RWPE1 (cell line): Measurements from ENCODE around the gene COLQ.
"Not testable (repeated sequence)": the region's sequence is repeated elsewhere in the genome, so short reads cannot be mapped to it uniquely, and the experiment has no call there.

Experiments
- CTCF ChIA-PET: fragments of 350-600 bp; sonication (Branson Sonifier 250); formaldehyde crosslinking; extraction: SDS; loops from one replicate; lab custom pipeline; 2021; lab: Yijun Ruan, JAX
- POLR2A ChIA-PET: fragments of 400-600 bp; formaldehyde crosslinking; extraction: SDS; loops from one replicate; lab custom pipeline; 2020; ENCODE audit warnings: antibody characterized with exemption; ENCODE audit not compliant: low non-redundant PET; lab: Yijun Ruan, JAX
- DNase-seq: peaks from one replicate; pipeline ENCODE4 v3.0.0; 2012; ENCODE audit warnings: low spot score
- H3K27ac ChIP-seq: fragments of 450-650 bp; 2 replicates; pipeline ENCODE4 v1.5.1; 2017
- TF ChIP-seq, protein P1 (sequence below): fragments of 450-650 bp; conservative IDR thresholded peaks from 2 replicates; pipeline ENCODE4 v1.5.1; 2017; ENCODE audit warnings: low read depth, mild to moderate bottlenecking

The COLQ gene

DNA sequence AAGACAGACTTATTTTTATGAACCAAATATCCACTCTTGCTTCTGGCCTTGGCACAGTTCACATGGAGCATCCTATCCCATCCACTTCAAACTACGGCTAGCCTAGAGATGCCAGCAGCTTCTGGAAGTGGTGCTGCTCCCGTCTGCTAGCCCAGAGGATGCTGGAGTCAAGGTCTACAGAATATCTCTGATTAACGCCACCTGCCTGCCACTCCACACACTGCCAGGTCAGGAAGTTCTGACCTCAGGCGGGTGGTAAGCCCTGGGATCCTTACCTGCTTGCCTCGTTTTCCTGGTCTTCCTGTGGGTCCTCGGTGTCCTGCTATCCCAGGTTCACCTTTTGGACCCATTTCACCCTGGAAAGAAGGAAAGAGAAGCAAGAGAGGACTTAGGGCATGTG lies 51.2 kb downstream of the COLQ start:
- CTCF ChIA-PET, result no interaction called here
- POLR2A ChIA-PET, result no interaction called here
- peak; percentile 10 for DNase-seq
- TF ChIP-seq, protein P1, sequence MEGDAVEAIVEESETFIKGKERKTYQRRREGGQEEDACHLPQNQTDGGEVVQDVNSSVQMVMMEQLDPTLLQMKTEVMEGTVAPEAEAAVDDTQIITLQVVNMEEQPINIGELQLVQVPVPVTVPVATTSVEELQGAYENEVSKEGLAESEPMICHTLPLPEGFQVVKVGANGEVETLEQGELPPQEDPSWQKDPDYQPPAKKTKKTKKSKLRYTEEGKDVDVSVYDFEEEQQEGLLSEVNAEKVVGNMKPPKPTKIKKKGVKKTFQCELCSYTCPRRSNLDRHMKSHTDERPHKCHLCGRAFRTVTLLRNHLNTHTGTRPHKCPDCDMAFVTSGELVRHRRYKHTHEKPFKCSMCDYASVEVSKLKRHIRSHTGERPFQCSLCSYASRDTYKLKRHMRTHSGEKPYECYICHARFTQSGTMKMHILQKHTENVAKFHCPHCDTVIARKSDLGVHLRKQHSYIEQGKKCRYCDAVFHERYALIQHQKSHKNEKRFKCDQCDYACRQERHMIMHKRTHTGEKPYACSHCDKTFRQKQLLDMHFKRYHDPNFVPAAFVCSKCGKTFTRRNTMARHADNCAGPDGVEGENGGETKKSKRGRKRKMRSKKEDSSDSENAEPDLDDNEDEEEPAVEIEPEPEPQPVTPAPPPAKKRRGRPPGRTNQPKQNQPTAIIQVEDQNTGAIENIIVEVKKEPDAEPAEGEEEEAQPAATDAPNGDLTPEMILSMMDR, result no peak
- H3K27ac ChIP-seq, result no peak overlapping the region

- CTCF ChIA-PET, result interaction anchor here (0.5 to 0.6 kb wide), 2 partner anchors 46 to 223 kb away, joined by 3 to 4 read pairs; no protein-coding TSS in a partner anchor
- TF ChIP-seq, protein P1, result no peak
- POLR2A ChIA-PET, result no interaction called here
Measured at GRCh38 chr3:15467227-15468181, 54.0 kb downstream of the COLQ start.

GRCh38 chr3:15465876-15466585 lies 55.5 kb downstream of the COLQ start:
- TF ChIP-seq, protein P1, result no peak
- POLR2A ChIA-PET, result no interaction called here
- CTCF ChIA-PET, result interaction anchor here (0.7 kb wide), 1 partner anchor 75 kb away, joined by 3 read pairs; no protein-coding TSS in a partner anchor
- DNase-seq, result no peak
- H3K27ac ChIP-seq, result no peak overlapping the region

More at GRCh38 chr3:15467227-15468181, 54.0 kb downstream of the COLQ start:
- no peak overlapping the region for H3K27ac ChIP-seq
- no peak for DNase-seq

DNA sequence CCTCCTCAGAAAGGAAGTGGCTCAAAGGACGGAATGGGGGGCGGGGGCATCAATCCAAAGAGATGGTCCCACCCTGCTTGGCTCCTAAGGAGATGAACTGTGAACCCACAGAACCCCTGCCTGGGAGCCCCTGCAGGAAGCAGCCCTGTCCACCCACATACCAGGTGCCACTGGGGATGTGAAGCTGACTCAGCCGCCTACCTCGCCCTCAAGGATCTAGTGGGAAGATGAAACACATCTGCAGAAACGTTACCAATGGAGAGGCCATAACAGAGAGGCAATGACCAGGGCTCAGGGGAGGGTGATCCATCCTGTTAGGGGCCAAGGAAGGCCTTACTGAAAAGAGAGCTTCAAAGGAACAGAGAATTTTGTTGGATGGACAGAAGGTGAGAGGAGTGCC lies 59.1 kb downstream of the COLQ start:
- TF ChIP-seq, protein P1, result no peak
- ChIA-PET CTCF (no interaction called here), POLR2A (no interaction called here)
- DNase-seq, result no peak
- no peak overlapping the region for H3K27ac ChIP-seq

- POLR2A ChIA-PET, result no interaction called here
- DNase-seq, result no peak
- CTCF ChIA-PET, result no interaction called here
- H3K27ac ChIP-seq, result no peak overlapping the region
- TF ChIP-seq, protein P1, result no peak
Measured at GRCh38 chr3:15460891-15461531, 60.5 kb downstream of the COLQ start.

- no peak for DNase-seq
- ChIA-PET POLR2A (no interaction called here), CTCF (no interaction called here)
- TF ChIP-seq, protein P1, result no peak
- no peak overlapping the region for H3K27ac ChIP-seq
Measured at GRCh38 chr3:15458212-15458780, 63.2 kb downstream of the COLQ start.

DNA sequence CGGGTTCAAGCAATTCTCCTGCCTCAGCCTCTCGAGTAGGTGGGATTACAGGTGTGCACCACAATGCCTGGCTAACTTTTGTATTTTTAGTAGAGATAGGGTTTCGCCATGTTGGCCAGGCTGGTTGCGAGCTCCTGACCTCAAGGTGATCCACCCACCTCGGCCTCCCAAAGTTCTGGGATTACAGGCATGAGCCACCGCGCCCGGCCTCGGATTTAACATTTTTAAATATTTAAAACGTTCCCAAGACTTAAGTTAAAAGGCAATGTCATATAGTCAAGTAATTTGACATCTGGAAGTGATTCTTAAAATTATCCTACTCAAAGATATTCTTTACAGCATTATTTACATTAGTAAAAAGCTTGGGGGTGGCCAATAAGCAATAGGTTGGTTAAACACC lies 64.6 kb downstream of the COLQ start:
- DNase-seq, H3K27ac ChIP-seq, POLR2A ChIA-PET, CTCF ChIA-PET: not testable (repeated sequence)
